ENCODE results near the gene MYO6. TPM values are rescaled to one million over a fixed set of nuclear protein-coding genes. Genes with fewer than 3 reads are reported as not detected.

Gene MYO6
- 6.4 to 7.7 TPM (median 6.7 TPM) in 5 replicates for total RNA-seq (2022; extraction: Qiagen RNA extraction)

DNA sequence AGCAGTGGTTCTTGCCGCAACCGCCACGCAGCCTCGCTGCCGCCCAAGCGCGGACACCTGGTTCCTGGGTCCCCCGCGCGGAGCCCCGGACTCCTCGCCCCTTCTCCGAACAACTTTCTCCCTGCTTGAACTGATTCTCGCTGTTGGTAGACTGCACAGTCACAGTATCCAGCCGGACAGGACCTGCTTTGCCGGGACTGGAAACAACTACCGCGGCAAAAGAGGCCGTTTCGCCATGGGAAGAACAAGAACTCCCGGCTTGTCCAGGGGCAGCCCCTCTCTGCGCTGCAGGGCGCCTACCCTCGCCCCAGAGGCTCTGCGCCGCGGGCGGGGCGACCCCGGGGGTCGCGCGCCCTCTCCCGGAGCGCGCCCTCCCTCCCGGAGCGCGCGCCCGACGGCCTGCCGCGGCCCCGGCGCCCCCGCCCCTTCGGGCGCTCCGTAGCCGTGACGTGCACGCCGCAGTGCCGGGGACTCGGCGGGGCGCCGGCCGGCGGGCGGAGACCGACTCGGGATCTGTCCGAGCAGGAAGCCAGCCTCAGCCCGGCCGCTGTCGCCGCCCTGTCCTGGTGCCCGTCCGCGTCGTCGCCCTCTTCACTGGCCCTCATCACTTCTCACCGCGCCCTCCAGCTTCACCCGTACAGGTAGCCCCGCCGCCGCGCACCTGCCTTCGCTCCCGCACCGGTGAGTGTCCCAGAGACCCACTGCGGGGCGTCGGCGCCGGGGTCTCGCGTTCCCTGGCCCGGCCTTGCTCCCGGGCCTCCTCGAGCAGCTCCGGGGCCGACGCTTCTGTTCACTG is at the start of gene MYO6:
Gene MYO6, plus strand, starts transcription at position 497 of the 796 bp plus-strand sequence. CDS start 68,309 bp downstream, outside the sequence.

Other genes starting within 250 kb of the MYO6 start
- 27.5 to 34.9 TPM (median 30.0 TPM) in 5 replicates for gene SENP6, start 147.4 kb upstream of the MYO6 start, total RNA-seq (2022; extraction: Qiagen RNA extraction)